ENCODE data around the gene EPX. TPM values are rescaled to one million over a fixed set of nuclear protein-coding genes. Genes with fewer than 3 reads are reported as not detected.

EPX gene
- total RNA-seq, 1 experiment from 2014 or later = not detected

DNA sequence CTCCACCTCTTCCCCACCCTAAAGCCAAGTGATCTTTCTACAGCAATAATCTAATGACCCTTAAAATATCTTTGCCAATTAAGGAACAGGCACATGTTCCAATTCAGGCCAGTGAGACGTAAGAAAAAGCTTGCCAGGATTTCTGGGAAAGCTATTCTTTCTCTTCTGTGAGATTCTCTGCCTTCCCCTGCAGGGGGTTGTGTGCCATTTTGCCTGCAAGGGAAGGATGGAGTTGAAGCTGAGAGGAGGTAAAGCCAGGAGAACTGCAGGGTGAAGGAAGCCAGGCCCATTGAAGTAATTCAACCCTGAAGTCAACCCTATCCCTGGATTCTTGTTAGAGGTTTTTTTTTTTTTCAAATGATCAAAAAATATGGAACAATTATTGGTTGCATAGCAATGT is 36.9 kb downstream of the EPX start:
- no TSS peak for BruUV-seq (replicated peaks)
- peaks cover 48% of the 10 kb centered on the region for H3K27me3 Mint-ChIP-seq (ENCODE audit: insufficient read depth, unreplicated experiment)
- H3K27ac Mint-ChIP-seq (ENCODE audit: low read depth, unreplicated experiment) = no peak overlapping the region
- H3K4me1 Mint-ChIP-seq (ENCODE audit: insufficient read depth, unreplicated experiment) = peaks cover 5% of the 10 kb centered on the region
- no peak for DNase-seq (ENCODE audit: unreplicated experiment)
- no peak overlapping the region for H3K4me3 Mint-ChIP-seq (ENCODE audit: unreplicated experiment)
- CTCF ChIA-PET = interaction anchor here (0.6 to 1.0 kb wide), 3 partner anchors 9 to 445 kb away, joined by 3 to 5 read pairs (median 3); partner anchors contain the start of gene LPO
- intact Hi-C loops (cut with micrococcal nuclease) = no loop called here
- POLR2A ChIA-PET = no interaction called here
- H3K36me3 Mint-ChIP-seq (ENCODE audit: insufficient read depth, unreplicated experiment) = no peaks in the 10 kb centered on the region
- H3K9me3 Mint-ChIP-seq (ENCODE audit: unreplicated experiment) = no peaks in the 10 kb centered on the region
- TF ChIP-seq, protein P1, sequence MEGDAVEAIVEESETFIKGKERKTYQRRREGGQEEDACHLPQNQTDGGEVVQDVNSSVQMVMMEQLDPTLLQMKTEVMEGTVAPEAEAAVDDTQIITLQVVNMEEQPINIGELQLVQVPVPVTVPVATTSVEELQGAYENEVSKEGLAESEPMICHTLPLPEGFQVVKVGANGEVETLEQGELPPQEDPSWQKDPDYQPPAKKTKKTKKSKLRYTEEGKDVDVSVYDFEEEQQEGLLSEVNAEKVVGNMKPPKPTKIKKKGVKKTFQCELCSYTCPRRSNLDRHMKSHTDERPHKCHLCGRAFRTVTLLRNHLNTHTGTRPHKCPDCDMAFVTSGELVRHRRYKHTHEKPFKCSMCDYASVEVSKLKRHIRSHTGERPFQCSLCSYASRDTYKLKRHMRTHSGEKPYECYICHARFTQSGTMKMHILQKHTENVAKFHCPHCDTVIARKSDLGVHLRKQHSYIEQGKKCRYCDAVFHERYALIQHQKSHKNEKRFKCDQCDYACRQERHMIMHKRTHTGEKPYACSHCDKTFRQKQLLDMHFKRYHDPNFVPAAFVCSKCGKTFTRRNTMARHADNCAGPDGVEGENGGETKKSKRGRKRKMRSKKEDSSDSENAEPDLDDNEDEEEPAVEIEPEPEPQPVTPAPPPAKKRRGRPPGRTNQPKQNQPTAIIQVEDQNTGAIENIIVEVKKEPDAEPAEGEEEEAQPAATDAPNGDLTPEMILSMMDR (IDR thresholded peaks at IDR 0.05; ENCODE audit: unreplicated experiment) = no peak

- CTCF ChIA-PET = interaction anchor here (1.0 kb wide), 2 partner anchors 9 to 231 kb away, joined by 3 read pairs; partner anchors contain the start of gene LPO
- BruUV-seq (replicated peaks) = no TSS peak
Observed at GRCh38 chr17:58229881-58230280, 37.4 kb downstream of the EPX start.

DNA sequence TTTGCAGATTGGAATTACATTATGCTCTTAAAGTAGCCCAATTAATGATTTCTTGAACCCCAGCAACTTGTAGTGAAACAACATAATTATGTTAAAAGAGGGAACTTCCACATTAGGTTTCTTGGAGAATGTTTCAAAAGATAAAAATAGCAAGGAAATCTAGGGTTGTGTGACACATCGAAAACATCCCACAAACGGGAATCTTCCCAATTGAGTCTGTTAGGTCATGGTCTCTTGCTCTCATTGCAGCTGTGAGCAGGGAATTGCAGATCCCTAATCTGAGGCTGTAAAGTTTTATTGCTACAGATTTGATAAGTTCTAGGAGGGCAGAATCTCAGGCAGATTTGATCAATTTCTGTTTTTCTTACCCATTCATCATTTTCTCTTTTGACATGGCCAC is 39.1 kb downstream of the EPX start:
- no peak overlapping the region for H3K27ac Mint-ChIP-seq (ENCODE audit: low read depth, unreplicated experiment)
- H3K9me3 Mint-ChIP-seq (ENCODE audit: unreplicated experiment) = no peaks in the 10 kb centered on the region
- DNase-seq (ENCODE audit: unreplicated experiment) = no peak
- H3K4me3 Mint-ChIP-seq (ENCODE audit: unreplicated experiment) = no peak overlapping the region
- ChIA-PET CTCF (interaction anchor here (0.9 kb wide), 1 partner anchor 12 kb away, joined by 4 read pairs; no protein-coding TSS in a partner anchor), POLR2A (no interaction called here)
- H3K27me3 Mint-ChIP-seq (ENCODE audit: insufficient read depth, unreplicated experiment) = peaks cover 71% of the 10 kb centered on the region
- TF ChIP-seq, protein P1 (IDR thresholded peaks at IDR 0.05; ENCODE audit: unreplicated experiment) = no peak
- no TSS peak for BruUV-seq (replicated peaks)
- no peaks in the 10 kb centered on the region for H3K4me1 Mint-ChIP-seq (ENCODE audit: insufficient read depth, unreplicated experiment)
- intact Hi-C loops (cut with micrococcal nuclease) = no loop called here
- H3K36me3 Mint-ChIP-seq (ENCODE audit: insufficient read depth, unreplicated experiment) = no peaks in the 10 kb centered on the region

More at GRCh38 chr17:58229881-58230280, 37.4 kb downstream of the EPX start:
- H3K4me1 Mint-ChIP-seq (ENCODE audit: insufficient read depth, unreplicated experiment) = no peaks in the 10 kb centered on the region
- H3K4me3 Mint-ChIP-seq (ENCODE audit: unreplicated experiment) = no peak overlapping the region
- H3K9me3 Mint-ChIP-seq (ENCODE audit: unreplicated experiment) = no peaks in the 10 kb centered on the region
- peaks cover 53% of the 10 kb centered on the region for H3K27me3 Mint-ChIP-seq (ENCODE audit: insufficient read depth, unreplicated experiment)
- intact Hi-C loops (cut with micrococcal nuclease) = no loop called here
- POLR2A ChIA-PET = no interaction called here
- TF ChIP-seq, protein P1 (IDR thresholded peaks at IDR 0.05; ENCODE audit: unreplicated experiment) = no peak
- DNase-seq (ENCODE audit: unreplicated experiment) = no peak
- H3K27ac Mint-ChIP-seq (ENCODE audit: low read depth, unreplicated experiment) = no peak overlapping the region
- no peaks in the 10 kb centered on the region for H3K36me3 Mint-ChIP-seq (ENCODE audit: insufficient read depth, unreplicated experiment)

DNA sequence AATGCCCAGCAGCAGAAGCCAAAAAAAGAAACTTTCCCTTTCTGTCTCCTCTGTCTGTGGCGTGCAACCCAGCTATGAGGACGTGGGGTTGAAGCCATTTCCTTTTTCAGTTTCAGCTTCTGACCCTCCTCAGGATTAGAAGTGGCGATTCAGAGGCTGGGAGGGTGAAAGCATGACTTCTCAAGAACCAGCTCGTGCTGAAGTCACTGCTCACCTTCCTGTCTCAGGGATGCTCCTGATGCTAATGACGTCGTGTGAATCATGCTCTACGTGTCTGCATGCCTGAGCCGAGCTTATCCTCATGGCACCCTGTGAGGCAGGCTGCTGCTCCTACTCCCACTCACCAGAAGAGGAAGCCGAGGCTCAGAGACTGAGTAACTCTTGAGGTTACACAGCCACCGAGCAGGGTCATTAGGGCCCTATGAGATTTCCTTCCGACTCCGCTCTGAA is 40.2 kb downstream of the EPX start:
- H3K9me3 Mint-ChIP-seq (ENCODE audit: unreplicated experiment) = no peaks in the 10 kb centered on the region
- no peak overlapping the region for H3K27ac Mint-ChIP-seq (ENCODE audit: low read depth, unreplicated experiment)
- no peaks in the 10 kb centered on the region for H3K4me1 Mint-ChIP-seq (ENCODE audit: insufficient read depth, unreplicated experiment)
- H3K36me3 Mint-ChIP-seq (ENCODE audit: insufficient read depth, unreplicated experiment) = no peaks in the 10 kb centered on the region
- DNase-seq (ENCODE audit: unreplicated experiment) = peak; percentile 22
- TF ChIP-seq, protein P1 (IDR thresholded peaks at IDR 0.05; ENCODE audit: unreplicated experiment) = no peak
- H3K4me3 Mint-ChIP-seq (ENCODE audit: unreplicated experiment) = no peak overlapping the region
- BruUV-seq (replicated peaks) = no TSS peak
- H3K27me3 Mint-ChIP-seq (ENCODE audit: insufficient read depth, unreplicated experiment) = peaks cover 69% of the 10 kb centered on the region
- POLR2A ChIA-PET = interaction anchor here (0.8 kb wide), 1 partner anchor 119 kb away, joined by 3 read pairs; the partner anchor contains the start of gene SUPT4H1
- intact Hi-C loops (cut with micrococcal nuclease) = no loop called here
- CTCF ChIA-PET = interaction anchor here (0.8 kb wide), 1 partner anchor 111 kb away, joined by 5 read pairs; no protein-coding TSS in a partner anchor

Measured in MCF 10A (cell line).